Stomach (tissue), 9 donors: Measurements from ENCODE around the gene CSNK2A2. TPM values are rescaled to one million over a fixed set of nuclear protein-coding genes. Genes with fewer than 3 reads are reported as not detected.

ENCODE experiments used
- DNase-seq, 2 donors: peaks; one replicate each; pipeline versions ENCODE4 v3.0.0 to v3.0.0-alpha.2; 2013 to 2019
- H3K27ac ChIP-seq, 5 donors: fragments of 200-600 bp in 4 of 5; sonication (generic) in 4 of 5; one replicate each; pipeline ENCODE4 v1.5.1; 2013 to 2019; ENCODE audit warnings: mild to moderate bottlenecking in 1 of 5, moderate library complexity in 1 of 5
- H3K27me3 ChIP-seq, 3 donors: fragments of 200-600 bp; sonication (generic); one replicate each; pipeline ENCODE4 v1.5.1; 2017 to 2019; ENCODE audit warnings: mixed run types in 1 of 3
- H3K36me3 ChIP-seq, 4 donors: fragments of 200-600 bp; sonication (generic); 1 replicate in 3 of 4; 2 replicates in 1 of 4; pipeline ENCODE4 v1.5.1; 2016 to 2019
- H3K4me1 ChIP-seq, 4 donors: fragments of 200-600 bp; sonication (generic); one replicate each; pipeline ENCODE4 v1.5.1; 2016 to 2019
- H3K4me3 ChIP-seq, 4 donors: fragments of 200-600 bp; sonication (generic) in 3 of 4; one replicate each; pipeline ENCODE4 v1.5.1; 2016 to 2019; ENCODE audit warnings: mild to moderate bottlenecking in 1 of 4
- H3K9me3 ChIP-seq, 4 donors: fragments of 200-600 bp; sonication (generic); one replicate each; pipeline ENCODE4 v1.5.1; 2016 to 2019
- EP300 ChIP-seq: sonication (generic); formaldehyde crosslinking; IDR thresholded peaks from one replicate; pipeline ENCODE4 v1.6.1; 2017; ENCODE audit warnings: antibody characterized with exemption
- POLR2A ChIP-seq, 4 donors: fragments of 450-650 bp; IDR thresholded peaks; one replicate each; pipeline ENCODE4 v1.6.1; 2016; ENCODE audit warnings: antibody characterized with exemption in 4 of 4, control low read depth in 2 of 4, mild to moderate bottlenecking in 1 of 4, moderate library complexity in 1 of 4
- POLR2AphosphoS5 ChIP-seq, 3 donors: sonication (generic); formaldehyde crosslinking; IDR thresholded peaks; one replicate each; pipeline ENCODE4 v1.6.1; 2016; ENCODE audit warnings: antibody characterized with exemption in 3 of 3
- WGBS, 5 donors: extraction: QIAGEN DNeasy Blood & Tissue Kit in 3 of 5; methylation state at CpG; one replicate each; pipeline versions ENCODE4 v1.1.5 to v1.1.7; 2013 to 2018; 5-methylcytosine and 5-hydroxymethylcytosine counted together
- intact Hi-C: fragments of 100-400 bp; cut with DNase I; formaldehyde crosslinking; loops from one replicate; pipeline ENCODE4 v1.15.1; 2023; ENCODE audit warnings: low total_unique reads
- polyA plus RNA-seq, 3 donors: library from polyadenylated mRNA; stranded (reverse); fragments of 200-250 nt; gene quantifications; one replicate each; pipeline ENCODE4 v1.2.3, GENCODE V29; 2013
- total RNA-seq, 5 donors: library from RNA; depleted of rRNA; stranded (reverse); fragments of >200 nt; gene quantifications; one replicate each; pipeline versions ENCODE4 v1.1.0 to v1.2.3, GENCODE V29; 2014 to 2016
- TF ChIP-seq, protein P1 (sequence below), 7 experiments: fragments of 450-650 bp in 4 of 7; fragments of 200-600 bp in 3 of 7; sonication (generic) in 3 of 7; IDR thresholded peaks; one replicate each; pipeline ENCODE4 v1.5.1; 2016 to 2019; ENCODE audit warnings: antibody characterized with exemption in 7 of 7, control low read depth in 2 of 7, mild to moderate bottlenecking in 1 of 7
- donor health status: healthy with polysubstance abuse.
- donor health status: Bipolar disorder and iron deficiency.
- donor health status: healthy.

Gene CSNK2A2
- total and polyA plus RNA-seq, 8 donors, result 13.4 to 83.0 (median 38.9) TPM

DNA sequence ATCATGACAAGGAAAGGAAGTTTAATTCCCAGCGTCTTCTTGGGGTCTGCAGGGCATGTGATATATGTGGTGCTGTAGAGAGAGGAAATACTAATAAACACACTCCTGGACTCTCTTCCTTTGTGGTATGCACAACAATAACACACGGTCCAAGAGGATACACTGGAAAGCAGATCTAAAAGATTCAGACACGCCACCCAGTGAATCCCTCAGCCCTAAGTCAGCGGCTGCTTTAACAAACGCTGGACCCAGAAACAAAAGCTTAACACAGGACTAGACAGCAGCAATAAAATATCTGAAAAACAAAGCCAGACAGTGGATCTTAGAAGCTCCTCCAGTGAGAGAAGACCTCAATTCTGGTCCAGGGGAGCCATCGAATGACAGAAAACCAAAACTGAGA, 81.8 kb downstream of the CSNK2A2 start:
- TF ChIP-seq POLR2A (IDR thresholded peaks at IDR 0.05), result no peak
- no peak for TF ChIP-seq EP300
- no peak for TF ChIP-seq POLR2AphosphoS5 (IDR thresholded peaks at IDR 0.05)
- TF ChIP-seq, protein P1, sequence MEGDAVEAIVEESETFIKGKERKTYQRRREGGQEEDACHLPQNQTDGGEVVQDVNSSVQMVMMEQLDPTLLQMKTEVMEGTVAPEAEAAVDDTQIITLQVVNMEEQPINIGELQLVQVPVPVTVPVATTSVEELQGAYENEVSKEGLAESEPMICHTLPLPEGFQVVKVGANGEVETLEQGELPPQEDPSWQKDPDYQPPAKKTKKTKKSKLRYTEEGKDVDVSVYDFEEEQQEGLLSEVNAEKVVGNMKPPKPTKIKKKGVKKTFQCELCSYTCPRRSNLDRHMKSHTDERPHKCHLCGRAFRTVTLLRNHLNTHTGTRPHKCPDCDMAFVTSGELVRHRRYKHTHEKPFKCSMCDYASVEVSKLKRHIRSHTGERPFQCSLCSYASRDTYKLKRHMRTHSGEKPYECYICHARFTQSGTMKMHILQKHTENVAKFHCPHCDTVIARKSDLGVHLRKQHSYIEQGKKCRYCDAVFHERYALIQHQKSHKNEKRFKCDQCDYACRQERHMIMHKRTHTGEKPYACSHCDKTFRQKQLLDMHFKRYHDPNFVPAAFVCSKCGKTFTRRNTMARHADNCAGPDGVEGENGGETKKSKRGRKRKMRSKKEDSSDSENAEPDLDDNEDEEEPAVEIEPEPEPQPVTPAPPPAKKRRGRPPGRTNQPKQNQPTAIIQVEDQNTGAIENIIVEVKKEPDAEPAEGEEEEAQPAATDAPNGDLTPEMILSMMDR (IDR thresholded peaks at IDR 0.05), result no peak
- Histone ChIP-seq H3K27ac (no peak overlapping the region), H3K9me3 (no peaks in the 10 kb centered on the region), H3K4me1 (peaks cover 20 to 53% (median 32%) of the 10 kb centered on the region in 4 donors), H3K4me3 (no peak overlapping the region), H3K27me3 (no peaks in the 10 kb centered on the region), H3K36me3 (peaks cover 37 to 49% (median 48%) of the 10 kb centered on the region in 4 donors)
- no peak for DNase-seq
- 68 to 79% (median 73%) methylated on average over 6 of the region's 6 CpGs for WGBS, 5 donors
- intact Hi-C loops, result no loop called here

DNA sequence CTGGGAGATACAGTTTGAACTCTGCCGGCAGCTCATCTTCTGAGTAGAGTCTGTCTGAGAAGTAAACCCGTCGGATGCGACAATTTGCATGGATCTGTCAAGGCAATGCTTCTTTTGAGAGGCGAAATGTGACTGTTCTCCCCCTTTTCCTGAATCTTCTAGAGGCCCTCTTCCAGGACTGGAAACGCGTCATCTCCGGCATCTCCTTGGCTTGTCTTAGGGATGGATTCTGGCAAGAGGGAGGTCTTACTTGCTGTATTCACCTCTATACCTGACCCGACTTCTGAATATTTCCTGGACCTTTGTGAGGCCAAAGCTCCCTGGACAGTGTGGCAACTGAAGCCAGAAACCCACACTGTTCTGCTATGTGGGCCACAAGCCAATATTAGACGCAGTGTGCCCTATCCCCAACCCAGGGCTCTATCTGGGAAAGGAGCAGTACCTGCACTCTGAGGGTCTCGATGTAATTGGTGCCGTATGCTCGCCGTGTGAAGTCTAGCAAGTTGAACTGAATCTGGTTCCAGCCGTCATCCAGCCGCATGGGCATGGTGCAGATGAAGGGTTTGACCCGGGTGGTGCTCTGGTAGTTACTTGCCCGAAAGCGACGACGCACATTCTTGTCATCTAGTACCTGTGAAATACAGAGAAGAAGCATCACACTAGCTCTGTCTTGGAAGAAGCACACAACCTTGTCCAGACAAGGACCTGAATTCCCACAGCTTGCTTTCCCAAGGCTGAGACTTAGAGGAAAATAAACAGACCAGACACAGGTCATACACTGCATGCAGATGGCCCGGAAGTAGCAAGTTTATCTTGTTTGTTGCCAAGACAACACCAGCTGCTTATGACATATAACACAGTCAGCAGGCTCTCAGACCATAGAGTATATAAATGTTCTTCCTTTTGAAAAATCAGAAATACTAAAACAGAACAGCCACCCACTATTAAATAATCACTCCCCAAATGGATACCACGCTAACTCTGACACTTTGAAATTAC, 82.8 kb downstream of the CSNK2A2 start:
- no peak for TF ChIP-seq POLR2AphosphoS5 (IDR thresholded peaks at IDR 0.05)
- no peak overlapping the region for H3K4me3 ChIP-seq
- H3K36me3 ChIP-seq, result peaks cover 37 to 49% (median 48%) of the 10 kb centered on the region in 4 donors
- DNase-seq, result peak in 1 of 2 donors; percentile 83
- peak overlapping the region in 2 of 5 donors; percentile 24 to 29 for H3K27ac ChIP-seq
- no peaks in the 10 kb centered on the region for H3K27me3 ChIP-seq
- no peaks in the 10 kb centered on the region for H3K9me3 ChIP-seq
- intact Hi-C loops, result loop anchor here (5.0 kb wide), 1 partner anchor 98 kb away; no protein-coding TSS in a partner anchor
- WGBS, 5 donors, result 80 to 89% (median 86%) methylated on average over 22 to 23 of the region's 23 CpGs
- H3K4me1 ChIP-seq, result peaks cover 10 to 43% (median 23%) of the 10 kb centered on the region in 4 donors

DNA sequence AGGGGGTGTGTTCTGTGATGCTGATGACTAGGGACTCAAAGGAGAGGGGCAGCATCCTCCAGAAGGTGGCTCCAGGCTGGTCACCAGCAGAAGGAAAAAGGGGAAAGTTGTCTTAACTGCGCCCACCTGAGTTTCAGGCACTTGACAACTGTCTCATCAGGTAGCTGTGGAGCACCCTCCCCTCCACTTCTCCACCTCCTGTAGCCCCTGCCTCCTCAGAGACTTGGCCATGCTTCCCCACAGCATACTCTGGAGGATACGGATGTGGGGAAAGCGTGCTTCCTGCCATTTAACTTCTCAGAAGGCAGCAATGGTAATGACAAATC, 86.6 kb downstream of the CSNK2A2 start:
- intact Hi-C loops, result loop anchor here (5.0 kb wide), 1 partner anchor 94 kb away; no protein-coding TSS in a partner anchor
- Histone ChIP-seq H3K27me3 (no peaks in the 10 kb centered on the region), H3K36me3 (peaks cover 33 to 43% (median 43%) of the 10 kb centered on the region in 4 donors), H3K4me3 (no peak overlapping the region), H3K27ac (no peak overlapping the region), H3K9me3 (no peaks in the 10 kb centered on the region), H3K4me1 (peaks cover 0 to 5% (median 0%) of the 10 kb centered on the region in 4 donors)
- TF ChIP-seq EP300 (no peak), POLR2A (IDR thresholded peaks at IDR 0.05) (no peak), POLR2AphosphoS5 (IDR thresholded peaks at IDR 0.05) (no peak)
- TF ChIP-seq, protein P1 (IDR thresholded peaks at IDR 0.05), result no peak
- no peak for DNase-seq
- WGBS, 5 donors, result 81 to 94% (median 92%) methylated on average over 3 of the region's 3 CpGs

DNA sequence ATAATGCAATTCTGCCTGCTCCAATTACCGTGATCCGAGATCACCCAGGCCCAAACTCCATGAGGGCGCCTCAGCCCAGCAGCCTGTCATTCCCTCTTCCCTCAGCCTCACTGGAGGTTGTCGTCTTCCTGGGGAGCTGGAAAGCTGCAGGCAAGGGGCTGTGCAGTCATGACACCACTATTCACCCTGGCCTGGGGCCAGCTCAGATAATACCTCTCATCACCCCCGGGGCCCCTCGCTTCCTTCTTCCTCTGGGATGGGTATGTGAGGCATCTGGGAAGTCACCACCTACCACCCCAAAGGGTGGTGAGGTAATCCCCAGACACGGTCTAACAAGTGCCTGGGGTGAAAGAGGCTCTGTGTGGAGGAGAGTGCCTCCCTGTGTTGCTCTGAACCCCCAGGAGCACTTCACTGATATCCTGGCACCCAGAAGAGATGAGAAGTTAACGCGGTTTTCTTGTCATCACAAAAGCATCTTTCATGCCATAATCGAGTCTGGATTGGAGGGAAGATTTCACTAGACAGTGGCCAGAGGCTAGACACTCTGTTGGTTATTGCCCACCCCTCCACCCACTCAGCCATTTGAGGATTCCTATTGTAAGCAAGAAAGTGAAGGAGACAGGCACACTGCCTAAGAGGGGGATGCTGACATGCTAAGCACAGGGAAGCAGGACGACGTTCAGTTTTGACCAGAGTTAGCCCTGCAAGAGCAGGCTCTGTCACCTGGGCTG, 87.2 kb downstream of the CSNK2A2 start:
- peak in 1 of 2 donors; percentile 23 for DNase-seq
- no peak overlapping the region for H3K27ac ChIP-seq
- no peaks in the 10 kb centered on the region for H3K9me3 ChIP-seq
- WGBS, 5 donors, result 46 to 62% (median 58%) methylated on average over 12 of the region's 12 CpGs
- no peaks in the 10 kb centered on the region for H3K27me3 ChIP-seq
- no peak for TF ChIP-seq EP300
- no peak for TF ChIP-seq POLR2AphosphoS5 (IDR thresholded peaks at IDR 0.05)
- no peak for TF ChIP-seq POLR2A (IDR thresholded peaks at IDR 0.05)
- TF ChIP-seq, protein P1 (IDR thresholded peaks at IDR 0.05), result no peak
- H3K4me3 ChIP-seq, result no peak overlapping the region
- peaks cover 29 to 38% (median 38%) of the 10 kb centered on the region in 4 donors for H3K36me3 ChIP-seq
- intact Hi-C loops, result loop anchor here (5.0 kb wide), 1 partner anchor 93 kb away; no protein-coding TSS in a partner anchor
- H3K4me1 ChIP-seq, result no peaks in the 10 kb centered on the region
